Measurements from ENCODE around the gene ASB6.

GRCh38 chr9:129586685-129587084 lies 55.3 kb downstream of the ASB6 start:
- TF ChIP-seq CTCF (IDR thresholded peaks at IDR 0.05), result no peak
- no peak for TF ChIP-seq POLR2A (IDR thresholded peaks at IDR 0.05)

Measured in sigmoid colon (tissue), 3 donors.